Measurements from ENCODE around the gene STK17A. TPM values are rescaled to one million over a fixed set of nuclear protein-coding genes. Genes with fewer than 3 reads are reported as not detected.
"Not testable (repeated sequence)": the region's sequence is repeated elsewhere in the genome, so short reads cannot be mapped to it uniquely, and the experiment has no call there.

The STK17A gene
- total and polyA plus RNA-seq, 4 donors: 16.9 to 18.8 (median 18.0) TPM

GRCh38 chr7:43659549-43659896, 76.6 kb downstream of the STK17A start:
- H3K4me1 ChIP-seq (ENCODE audit: control insufficient read depth, insufficient read depth, low read length): no peaks in the 10 kb centered on the region
- no peaks in the 10 kb centered on the region for H3K36me3 ChIP-seq (ENCODE audit: control insufficient read depth, insufficient read depth, low read length)
- H3K27me3 ChIP-seq (ENCODE audit: control insufficient read depth, insufficient read depth, low read length): no peaks in the 10 kb centered on the region
- no peak for DNase-seq (ENCODE audit: low read depth in 4 of 6, low spot score in 6 of 6)
- no peak overlapping the region for H3K4me3 ChIP-seq (ENCODE audit: low read depth, low read length)
- no peaks in the 10 kb centered on the region for H3K9me3 ChIP-seq (ENCODE audit: control insufficient read depth, insufficient read depth, low read length)
- H3K27ac ChIP-seq (ENCODE audit: low read depth, low read length): no peak overlapping the region

- Histone ChIP-seq H3K4me1 (ENCODE audit: control insufficient read depth, insufficient read depth, low read length) (no peaks in the 10 kb centered on the region), H3K36me3 (ENCODE audit: control insufficient read depth, insufficient read depth, low read length) (no peaks in the 10 kb centered on the region), H3K9me3 (ENCODE audit: control insufficient read depth, insufficient read depth, low read length) (no peaks in the 10 kb centered on the region), H3K27me3 (ENCODE audit: control insufficient read depth, insufficient read depth, low read length) (no peaks in the 10 kb centered on the region), H3K27ac (ENCODE audit: low read depth, low read length) (no peak overlapping the region), H3K4me3 (ENCODE audit: low read depth, low read length) (no peak overlapping the region)
- DNase-seq (ENCODE audit: low read depth in 4 of 6, low spot score in 6 of 6): no peak
- WGBS (ENCODE audit: insufficient coverage): 95% methylated on average over 2 of the region's 2 CpGs
Observed at GRCh38 chr7:43660141-43660540, 77.2 kb downstream of the STK17A start.

DNA sequence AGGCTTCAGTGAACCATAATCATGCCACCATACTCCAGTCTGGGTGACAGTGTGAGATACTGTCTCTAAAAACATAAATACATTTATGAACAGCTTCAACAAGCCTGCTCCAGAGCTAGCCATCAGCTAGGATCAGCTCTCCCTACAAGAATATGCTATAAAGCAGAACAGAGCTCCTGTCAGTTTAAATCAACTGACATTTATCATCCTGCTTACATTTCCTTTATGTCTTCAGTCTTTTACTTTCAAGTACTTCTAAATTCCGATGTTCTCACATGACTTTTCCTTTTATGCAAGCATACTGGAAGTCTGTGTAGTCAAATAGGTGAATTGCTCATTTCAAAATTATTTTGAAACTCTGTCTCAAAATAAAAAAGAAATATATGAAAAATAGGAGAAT, 81.8 kb downstream of the STK17A start:
- no peaks in the 10 kb centered on the region for H3K9me3 ChIP-seq (ENCODE audit: control insufficient read depth, insufficient read depth, low read length)
- no peaks in the 10 kb centered on the region for H3K36me3 ChIP-seq (ENCODE audit: control insufficient read depth, insufficient read depth, low read length)
- WGBS (ENCODE audit: insufficient coverage): no CpG with 5 or more reads among the region's 1 CpG
- DNase-seq (ENCODE audit: low read depth in 4 of 6, low spot score in 6 of 6): no peak
- H3K27me3 ChIP-seq (ENCODE audit: control insufficient read depth, insufficient read depth, low read length): no peaks in the 10 kb centered on the region
- no peak overlapping the region for H3K27ac ChIP-seq (ENCODE audit: low read depth, low read length)
- H3K4me1 ChIP-seq (ENCODE audit: control insufficient read depth, insufficient read depth, low read length): no peaks in the 10 kb centered on the region
- H3K4me3 ChIP-seq (ENCODE audit: low read depth, low read length): no peak overlapping the region

- Histone ChIP-seq H3K4me1 (ENCODE audit: control insufficient read depth, insufficient read depth, low read length) (no peaks in the 10 kb centered on the region), H3K36me3 (ENCODE audit: control insufficient read depth, insufficient read depth, low read length) (no peaks in the 10 kb centered on the region), H3K9me3 (ENCODE audit: control insufficient read depth, insufficient read depth, low read length) (no peaks in the 10 kb centered on the region), H3K4me3 (ENCODE audit: low read depth, low read length) (no peak overlapping the region), H3K27me3 (ENCODE audit: control insufficient read depth, insufficient read depth, low read length) (no peaks in the 10 kb centered on the region), H3K27ac (ENCODE audit: low read depth, low read length) (no peak overlapping the region)
- DNase-seq (ENCODE audit: low read depth in 4 of 6, low spot score in 6 of 6): no peak
Observed at GRCh38 chr7:43666938-43667337, 84.0 kb downstream of the STK17A start.

DNA sequence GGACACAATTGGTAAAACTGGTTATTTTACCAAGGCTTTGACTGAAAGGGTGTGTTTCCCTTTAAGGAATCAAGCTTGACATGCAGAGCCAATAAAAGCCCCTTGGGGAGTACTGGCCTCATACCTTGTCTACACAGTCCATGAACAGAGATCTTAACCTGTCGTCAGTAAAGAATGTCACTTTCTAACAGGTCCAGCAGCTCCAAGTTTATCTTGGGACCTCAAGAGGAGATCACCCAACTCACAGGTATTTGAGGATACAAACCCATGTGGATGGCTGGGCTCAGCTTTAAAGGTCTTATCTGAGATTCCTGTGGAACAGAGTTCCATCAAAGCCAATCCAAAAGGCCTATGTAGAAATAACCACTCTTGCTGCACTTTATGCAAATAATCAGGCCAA, 85.1 kb downstream of the STK17A start:
- H3K27me3 ChIP-seq (ENCODE audit: control insufficient read depth, insufficient read depth, low read length): no peaks in the 10 kb centered on the region
- H3K4me1 ChIP-seq (ENCODE audit: control insufficient read depth, insufficient read depth, low read length): no peaks in the 10 kb centered on the region
- no peak for DNase-seq (ENCODE audit: low read depth in 4 of 6, low spot score in 6 of 6)
- H3K4me3 ChIP-seq (ENCODE audit: low read depth, low read length): no peak overlapping the region
- H3K27ac ChIP-seq (ENCODE audit: low read depth, low read length): no peak overlapping the region
- H3K9me3 ChIP-seq (ENCODE audit: control insufficient read depth, insufficient read depth, low read length): no peaks in the 10 kb centered on the region
- H3K36me3 ChIP-seq (ENCODE audit: control insufficient read depth, insufficient read depth, low read length): no peaks in the 10 kb centered on the region
- 100% methylated on average over 1 of the region's 1 CpG for WGBS (ENCODE audit: insufficient coverage)

GRCh38 chr7:43669286-43670081, 86.6 kb downstream of the STK17A start:
- Histone ChIP-seq H3K4me1 (ENCODE audit: control insufficient read depth, insufficient read depth, low read length) (no peaks in the 10 kb centered on the region), H3K27ac (ENCODE audit: low read depth, low read length) (no peak overlapping the region), H3K36me3 (ENCODE audit: control insufficient read depth, insufficient read depth, low read length) (no peaks in the 10 kb centered on the region), H3K27me3 (ENCODE audit: control insufficient read depth, insufficient read depth, low read length) (no peaks in the 10 kb centered on the region), H3K4me3 (ENCODE audit: low read depth, low read length) (no peak overlapping the region), H3K9me3 (ENCODE audit: control insufficient read depth, insufficient read depth, low read length) (peaks cover 4% of the 10 kb centered on the region)
- 66% methylated on average over 12 of the region's 15 CpGs for WGBS (ENCODE audit: insufficient coverage)
- DNase-seq (ENCODE audit: low read depth in 4 of 6, low spot score in 6 of 6): peak in 1 of 6 donors; percentile 24

- DNase-seq (ENCODE audit: low read depth in 4 of 6, low spot score in 6 of 6): no peak
- no CpG with 5 or more reads among the region's 4 CpGs for WGBS (ENCODE audit: insufficient coverage)
- Histone ChIP-seq H3K9me3 (ENCODE audit: control insufficient read depth, insufficient read depth, low read length) (peaks cover 4% of the 10 kb centered on the region), H3K4me3 (ENCODE audit: low read depth, low read length) (no peak overlapping the region), H3K4me1 (ENCODE audit: control insufficient read depth, insufficient read depth, low read length) (no peaks in the 10 kb centered on the region), H3K36me3 (ENCODE audit: control insufficient read depth, insufficient read depth, low read length) (no peaks in the 10 kb centered on the region), H3K27me3 (ENCODE audit: control insufficient read depth, insufficient read depth, low read length) (no peaks in the 10 kb centered on the region), H3K27ac (ENCODE audit: low read depth, low read length) (no peak overlapping the region)
Observed at GRCh38 chr7:43671521-43671920, 88.6 kb downstream of the STK17A start.

GRCh38 chr7:43673243-43673976, 90.5 kb downstream of the STK17A start:
- H3K9me3 ChIP-seq (ENCODE audit: control insufficient read depth, insufficient read depth, low read length); DNase-seq (ENCODE audit: low read depth in 4 of 6, low spot score in 6 of 6); H3K4me3 ChIP-seq (ENCODE audit: low read depth, low read length); H3K27me3 ChIP-seq (ENCODE audit: control insufficient read depth, insufficient read depth, low read length); H3K36me3 ChIP-seq (ENCODE audit: control insufficient read depth, insufficient read depth, low read length); H3K4me1 ChIP-seq (ENCODE audit: control insufficient read depth, insufficient read depth, low read length); H3K27ac ChIP-seq (ENCODE audit: low read depth, low read length): not testable (repeated sequence)
- WGBS (ENCODE audit: insufficient coverage): 100% methylated on average over 1 of the region's 5 CpGs

- Histone ChIP-seq H3K4me3 (ENCODE audit: low read depth, low read length) (no peak overlapping the region), H3K36me3 (ENCODE audit: control insufficient read depth, insufficient read depth, low read length) (no peaks in the 10 kb centered on the region), H3K27me3 (ENCODE audit: control insufficient read depth, insufficient read depth, low read length) (no peaks in the 10 kb centered on the region), H3K27ac (ENCODE audit: low read depth, low read length) (no peak overlapping the region), H3K4me1 (ENCODE audit: control insufficient read depth, insufficient read depth, low read length) (no peaks in the 10 kb centered on the region), H3K9me3 (ENCODE audit: control insufficient read depth, insufficient read depth, low read length) (peaks cover 4% of the 10 kb centered on the region)
- DNase-seq (ENCODE audit: low read depth in 4 of 6, low spot score in 6 of 6): no peak
- no CpG with 5 or more reads among the region's 4 CpGs for WGBS (ENCODE audit: insufficient coverage)
Observed at GRCh38 chr7:43674559-43675436, 91.9 kb downstream of the STK17A start.
